ENCODE measurements around the gene GLP1R. TPM values are rescaled to one million over a fixed set of nuclear protein-coding genes. Genes with fewer than 3 reads are reported as not detected.

Gene GLP1R
- total and polyA plus RNA-seq, 5 experiments from 2014 or later, result not detected

- Mint-ChIP-seq H3K4me1 (peaks cover 0 to 3% (median 1%) of the 10 kb centered on the region in 4 donors), H3K36me3 (no peaks in the 10 kb centered on the region), H3K4me3 (no peak overlapping the region), H3K9me3 (no peaks in the 10 kb centered on the region), H3K27me3 (peaks cover 16 to 49% (median 23%) of the 10 kb centered on the region in 5 donors), H3K27ac (no peak overlapping the region)
- ATAC-seq (peak in 1 of 2 donors; percentile 30), DNase-seq (no peak)
- POLR2A ChIA-PET, result no interaction called here
These were observed 37.7 kb downstream of the GLP1R start for GRCh38 chr6:39086294-39086693.

DNA sequence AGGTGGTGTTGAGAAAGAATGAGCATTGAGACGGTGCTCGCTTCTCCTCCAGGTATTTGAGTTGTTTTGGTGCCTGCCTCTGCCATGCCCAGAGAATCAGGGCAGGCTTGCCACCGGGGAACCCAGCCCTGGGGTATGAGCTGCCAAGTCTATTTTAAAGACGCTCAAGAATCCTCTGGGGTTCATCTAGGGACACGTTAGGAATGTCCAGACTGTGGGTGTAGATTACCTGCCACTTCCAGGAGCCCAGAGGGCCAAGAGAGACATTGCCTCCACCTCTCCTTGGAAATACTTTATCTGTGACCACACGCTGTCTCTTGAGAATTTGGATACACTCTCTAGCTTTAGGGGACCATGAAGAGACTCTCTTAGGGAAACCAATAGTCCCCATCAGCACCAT, 38.1 kb downstream of the GLP1R start:
- Mint-ChIP-seq H3K9me3 (no peaks in the 10 kb centered on the region), H3K27me3 (peaks cover 16 to 53% (median 23%) of the 10 kb centered on the region in 5 donors), H3K4me3 (no peak overlapping the region), H3K27ac (peak overlapping the region in 1 of 10 donors; percentile 15), H3K36me3 (no peaks in the 10 kb centered on the region), H3K4me1 (peaks cover 0 to 3% (median 1%) of the 10 kb centered on the region in 4 donors)
- no peak for ATAC-seq
- POLR2A ChIA-PET, result no interaction called here
- no peak for DNase-seq

GRCh38 chr6:39087197-39087596, 38.6 kb downstream of the GLP1R start:
- POLR2A ChIA-PET, result no interaction called here
- peak overlapping the region in 1 of 10 donors; percentile 15 for H3K27ac Mint-ChIP-seq
- H3K27me3 Mint-ChIP-seq, result peaks cover 16 to 58% (median 23%) of the 10 kb centered on the region in 5 donors
- H3K4me3 Mint-ChIP-seq, result no peak overlapping the region
- no peak for ATAC-seq
- H3K9me3 Mint-ChIP-seq, result no peaks in the 10 kb centered on the region
- no peak for DNase-seq
- peaks cover 0 to 3% (median 1%) of the 10 kb centered on the region in 4 donors for H3K4me1 Mint-ChIP-seq
- no peaks in the 10 kb centered on the region for H3K36me3 Mint-ChIP-seq

DNA sequence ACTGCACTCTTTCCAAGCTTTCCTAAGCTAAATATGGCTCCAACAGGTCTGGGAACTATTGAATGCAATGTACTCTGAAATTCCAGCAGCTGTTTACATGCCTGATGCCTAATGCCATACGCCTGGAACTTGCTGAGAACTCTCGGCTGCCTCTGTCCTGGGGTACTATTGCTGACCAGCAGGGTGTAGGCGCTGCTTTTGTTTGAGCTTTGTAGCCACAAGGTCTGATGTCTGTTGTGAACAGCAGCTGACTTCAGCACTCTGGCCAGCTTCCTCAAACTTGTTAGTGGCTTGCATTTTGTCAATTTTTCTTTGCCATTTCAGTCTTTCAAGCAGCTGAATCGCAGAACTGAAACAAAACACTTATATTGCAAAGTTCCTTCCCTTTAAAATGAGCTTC, 39.8 kb downstream of the GLP1R start:
- peak in 1 of 2 donors; percentile 68 for ATAC-seq
- Mint-ChIP-seq H3K27ac (no peak overlapping the region), H3K36me3 (peaks cover 0 to 2% (median 0%) of the 10 kb centered on the region in 3 donors), H3K4me3 (no peak overlapping the region), H3K4me1 (peaks cover 0 to 3% (median 3%) of the 10 kb centered on the region in 4 donors), H3K9me3 (no peaks in the 10 kb centered on the region), H3K27me3 (peaks cover 16 to 63% (median 27%) of the 10 kb centered on the region in 5 donors)
- peak in 2 of 10 donors; percentile 17 to 23 for DNase-seq
- POLR2A ChIA-PET, result no interaction called here

- no peak for DNase-seq
- no peak overlapping the region for H3K4me3 Mint-ChIP-seq
- peak overlapping the region in 1 of 10 donors; percentile 58 for H3K27ac Mint-ChIP-seq
- H3K9me3 Mint-ChIP-seq, result no peaks in the 10 kb centered on the region
- H3K36me3 Mint-ChIP-seq, result peaks cover 0 to 2% (median 0%) of the 10 kb centered on the region in 3 donors
- peaks cover 0 to 3% (median 3%) of the 10 kb centered on the region in 4 donors for H3K4me1 Mint-ChIP-seq
- H3K27me3 Mint-ChIP-seq, result peaks cover 14 to 62% (median 20%) of the 10 kb centered on the region in 5 donors
- no peak for ATAC-seq
- POLR2A ChIA-PET, result no interaction called here
These were observed 41.5 kb downstream of the GLP1R start for GRCh38 chr6:39090036-39090435.

DNA sequence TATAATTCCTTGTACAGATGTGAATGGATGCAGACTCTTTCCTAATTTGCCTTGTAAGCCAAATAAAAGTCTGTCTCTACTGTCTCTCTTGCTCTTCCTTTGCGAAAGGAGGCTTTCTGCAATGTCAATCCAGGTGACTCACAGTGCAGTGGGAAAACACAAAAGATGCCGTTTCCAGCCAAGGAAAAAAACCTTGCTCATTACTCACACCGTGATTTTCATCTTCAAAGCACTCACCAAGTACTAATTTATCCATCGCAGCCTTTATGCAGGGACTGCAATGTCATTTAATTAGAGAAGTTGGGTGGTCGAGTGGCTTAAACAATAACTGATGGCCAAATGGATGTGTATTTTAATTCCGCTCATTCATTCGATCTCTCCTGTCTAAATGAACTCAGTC, 42.6 kb downstream of the GLP1R start:
- no peak for DNase-seq
- POLR2A ChIA-PET, result no interaction called here
- Mint-ChIP-seq H3K36me3 (peaks cover 0 to 2% (median 0%) of the 10 kb centered on the region in 3 donors), H3K27me3 (peaks cover 14 to 50% (median 20%) of the 10 kb centered on the region in 5 donors), H3K27ac (no peak overlapping the region), H3K4me1 (peaks cover 0 to 3% (median 3%) of the 10 kb centered on the region in 4 donors), H3K4me3 (no peak overlapping the region), H3K9me3 (no peaks in the 10 kb centered on the region)
- ATAC-seq, result no peak

GRCh38 chr6:39092124-39092523, 43.5 kb downstream of the GLP1R start:
- no peak for DNase-seq
- no peak overlapping the region for H3K27ac Mint-ChIP-seq
- POLR2A ChIA-PET, result no interaction called here
- H3K4me3 Mint-ChIP-seq, result no peak overlapping the region
- ATAC-seq, result no peak
- H3K36me3 Mint-ChIP-seq, result peaks cover 0 to 2% (median 0%) of the 10 kb centered on the region in 3 donors
- no peaks in the 10 kb centered on the region for H3K9me3 Mint-ChIP-seq
- peaks cover 0 to 3% (median 3%) of the 10 kb centered on the region in 4 donors for H3K4me1 Mint-ChIP-seq
- H3K27me3 Mint-ChIP-seq, result peaks cover 9 to 41% (median 16%) of the 10 kb centered on the region in 5 donors

DNA sequence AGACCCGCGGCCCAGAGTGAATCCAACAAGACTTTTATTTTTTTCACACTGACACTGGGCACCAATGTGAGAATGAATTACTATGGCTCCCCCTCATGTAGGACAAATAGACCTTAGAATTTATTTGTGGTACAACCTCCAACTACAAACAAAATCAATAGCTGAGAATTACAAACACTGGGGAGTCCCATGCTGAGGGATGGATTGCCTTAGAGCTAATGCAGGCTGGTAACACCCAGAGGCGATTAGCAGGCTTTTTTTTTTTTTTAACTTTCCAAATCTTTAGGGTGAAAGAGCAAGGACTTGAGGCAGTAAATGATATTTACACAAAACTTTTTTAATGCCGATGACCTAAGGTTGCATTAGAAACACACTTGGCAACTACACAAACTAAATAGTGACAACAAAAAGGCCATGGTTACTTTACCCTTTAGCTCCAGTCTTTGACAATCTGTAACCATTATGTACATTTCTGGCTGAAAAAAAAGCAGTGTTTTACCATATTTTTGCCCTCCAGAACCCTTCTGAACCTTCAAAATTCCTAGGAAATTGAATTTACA, 44.6 kb downstream of the GLP1R start:
- no peak overlapping the region for H3K4me3 Mint-ChIP-seq
- H3K4me1 Mint-ChIP-seq, result peaks cover 0 to 3% (median 3%) of the 10 kb centered on the region in 4 donors

DNA sequence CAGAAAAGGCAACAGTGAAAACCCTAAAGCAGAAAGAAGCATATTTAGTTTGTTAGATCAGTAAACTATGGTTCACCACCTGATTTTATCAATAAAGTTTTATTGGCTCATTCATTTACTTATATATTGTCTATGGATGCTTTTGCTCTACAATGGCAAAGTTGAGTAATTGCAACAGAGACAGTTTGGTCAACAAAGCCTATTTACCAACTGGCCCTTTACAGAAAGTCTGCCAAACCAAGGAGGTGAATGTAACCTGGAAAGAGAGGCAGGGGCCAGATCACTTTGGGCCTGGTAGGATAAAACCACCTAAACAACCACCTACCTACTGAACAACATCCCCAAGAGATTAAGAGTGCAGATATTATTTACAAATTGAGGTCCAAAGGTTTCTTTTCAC, 47.0 kb downstream of the GLP1R start:
- no peak for ATAC-seq
- Mint-ChIP-seq H3K9me3 (no peaks in the 10 kb centered on the region), H3K36me3 (peaks cover 0 to 2% (median 0%) of the 10 kb centered on the region in 3 donors), H3K27ac (no peak overlapping the region), H3K4me1 (peaks cover 4 to 6% (median 5%) of the 10 kb centered on the region in 4 donors), H3K27me3 (peaks cover 0 to 21% (median 5%) of the 10 kb centered on the region in 5 donors), H3K4me3 (no peak overlapping the region)
- POLR2A ChIA-PET, result no interaction called here
- no peak for DNase-seq

More for the DNA sequence above, 44.6 kb downstream of the GLP1R start:
- DNase-seq (no peak), ATAC-seq (no peak)
- H3K27ac Mint-ChIP-seq, result no peak overlapping the region
- H3K27me3 Mint-ChIP-seq, result peaks cover 4 to 32% (median 12%) of the 10 kb centered on the region in 5 donors
- no peaks in the 10 kb centered on the region for H3K9me3 Mint-ChIP-seq
- H3K36me3 Mint-ChIP-seq, result peaks cover 0 to 2% (median 0%) of the 10 kb centered on the region in 3 donors
- POLR2A ChIA-PET, result no interaction called here

- Mint-ChIP-seq H3K4me1 (peaks cover 10 to 18% (median 15%) of the 10 kb centered on the region in 4 donors), H3K9me3 (no peaks in the 10 kb centered on the region), H3K4me3 (peak overlapping the region in 4 of 10 donors; percentile 4 to 49 (median 21)), H3K27ac (peak overlapping the region in 8 of 10 donors; percentile 1 to 80 (median 62)), H3K36me3 (peaks cover 10 to 32% (median 16%) of the 10 kb centered on the region in 3 donors), H3K27me3 (no peaks in the 10 kb centered on the region)
- peak in 7 of 10 donors; percentile 9 to 72 (median 53) for DNase-seq
- POLR2A ChIA-PET, result no interaction called here
- peak; percentile 95 to 99 for ATAC-seq
These were observed 51.8 kb downstream of the GLP1R start for GRCh38 chr6:39100358-39100757.

- no peak overlapping the region for H3K4me3 Mint-ChIP-seq
- H3K4me1 Mint-ChIP-seq, result peaks cover 16 to 28% (median 19%) of the 10 kb centered on the region in 4 donors
- H3K9me3 Mint-ChIP-seq, result no peaks in the 10 kb centered on the region
- peaks cover 13 to 42% (median 22%) of the 10 kb centered on the region in 3 donors for H3K36me3 Mint-ChIP-seq
- ATAC-seq (no peak), DNase-seq (peak in 2 of 10 donors; percentile 16 to 18)
- H3K27me3 Mint-ChIP-seq, result no peaks in the 10 kb centered on the region
- peak overlapping the region in 2 of 10 donors; percentile 29 to 43 for H3K27ac Mint-ChIP-seq
- POLR2A ChIA-PET, result interaction anchor here (0.6 kb wide), 1 partner anchor 229 kb away, joined by 3 read pairs; no protein-coding TSS in a partner anchor
These were observed 53.7 kb downstream of the GLP1R start for GRCh38 chr6:39102071-39102820.

- POLR2A ChIA-PET, result interaction anchor here (0.6 kb wide), 1 partner anchor 230 kb away, joined by 3 read pairs; no protein-coding TSS in a partner anchor
- Mint-ChIP-seq H3K36me3 (peaks cover 13 to 43% (median 22%) of the 10 kb centered on the region in 3 donors), H3K27me3 (no peaks in the 10 kb centered on the region), H3K4me3 (no peak overlapping the region), H3K4me1 (peaks cover 18 to 31% (median 24%) of the 10 kb centered on the region in 4 donors), H3K27ac (peak overlapping the region in 1 of 10 donors; percentile 43), H3K9me3 (no peaks in the 10 kb centered on the region)
- no peak for ATAC-seq
- no peak for DNase-seq
These were observed 54.2 kb downstream of the GLP1R start for GRCh38 chr6:39102821-39103136.

DNA sequence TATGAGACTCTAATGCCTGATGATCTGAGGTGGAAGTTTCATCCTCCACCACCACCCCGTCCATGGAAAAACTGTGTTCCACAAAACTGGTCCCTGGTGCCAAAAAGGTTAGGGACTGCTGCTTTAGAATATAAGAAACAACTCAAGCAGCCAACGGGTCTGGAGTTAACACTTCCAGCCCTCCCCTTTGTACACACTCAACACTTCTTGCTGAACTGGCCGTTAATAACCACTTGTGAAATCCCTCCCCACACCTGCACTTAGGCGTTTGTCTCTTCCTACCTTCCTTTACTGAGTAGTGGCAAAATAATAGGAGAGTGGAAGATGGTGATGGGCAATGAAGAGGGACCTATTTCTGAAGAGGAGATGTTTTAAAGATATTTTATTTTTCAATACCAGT, 55.9 kb downstream of the GLP1R start:
- Mint-ChIP-seq H3K27me3 (no peaks in the 10 kb centered on the region), H3K4me1 (peaks cover 24 to 46% (median 33%) of the 10 kb centered on the region in 4 donors), H3K9me3 (no peaks in the 10 kb centered on the region), H3K27ac (no peak overlapping the region), H3K36me3 (peaks cover 13 to 53% (median 32%) of the 10 kb centered on the region in 3 donors), H3K4me3 (no peak overlapping the region)
- ATAC-seq (no peak), DNase-seq (no peak)
- POLR2A ChIA-PET, result no interaction called here
